ENCODE measurements around the gene COL6A2.
"Not testable (repeated sequence)": the region's sequence is repeated elsewhere in the genome, so short reads cannot be mapped to it uniquely, and the experiment has no call there.

The COL6A2 gene

GRCh38 chr21:46144464-46145070 is 46.7 kb downstream of the COL6A2 start:
- DNase-seq (ENCODE audit: insufficient read length, low spot score), result no peak
- no peak for TF ChIP-seq POLR2A (IDR thresholded peaks at IDR 0.05; ENCODE audit: low read depth, low read length)
- FAIRE-seq, result no peak

GRCh38 chr21:46145159-46145839 is 47.4 kb downstream of the COL6A2 start:
- DNase-seq (ENCODE audit: insufficient read length, low spot score), result no peak
- no peak for FAIRE-seq
- no peak for TF ChIP-seq POLR2A (IDR thresholded peaks at IDR 0.05; ENCODE audit: low read depth, low read length)

- TF ChIP-seq POLR2A (IDR thresholded peaks at IDR 0.05; ENCODE audit: low read depth, low read length), result no peak
- DNase-seq (ENCODE audit: insufficient read length, low spot score), result no peak
- no peak for FAIRE-seq
Observed at GRCh38 chr21:46145840-46146691, 48.2 kb downstream of the COL6A2 start.

- DNase-seq (ENCODE audit: insufficient read length, low spot score) (no peak), FAIRE-seq (no peak)
- TF ChIP-seq POLR2A (IDR thresholded peaks at IDR 0.05; ENCODE audit: low read depth, low read length), result no peak
Observed at GRCh38 chr21:46146856-46147255, 48.9 kb downstream of the COL6A2 start.

GRCh38 chr21:46147429-46147828 is 49.5 kb downstream of the COL6A2 start:
- peak; percentile 63 for DNase-seq (ENCODE audit: insufficient read length, low spot score)
- not testable (repeated sequence) for FAIRE-seq

- no peak for DNase-seq (ENCODE audit: insufficient read length, low spot score)
- no peak for FAIRE-seq
- TF ChIP-seq POLR2A (IDR thresholded peaks at IDR 0.05; ENCODE audit: low read depth, low read length), result no peak
Observed at GRCh38 chr21:46148106-46148505, 50.2 kb downstream of the COL6A2 start.

- no peak for FAIRE-seq
- DNase-seq (ENCODE audit: insufficient read length, low spot score), result no peak
- no peak for TF ChIP-seq POLR2A (IDR thresholded peaks at IDR 0.05; ENCODE audit: low read depth, low read length)
Observed at GRCh38 chr21:46149205-46149901, 51.4 kb downstream of the COL6A2 start.

GRCh38 chr21:46150073-46150472 is 52.2 kb downstream of the COL6A2 start:
- no peak for FAIRE-seq
- TF ChIP-seq POLR2A (IDR thresholded peaks at IDR 0.05; ENCODE audit: low read depth, low read length), result no peak
- DNase-seq (ENCODE audit: insufficient read length, low spot score), result no peak

- DNase-seq (ENCODE audit: insufficient read length, low spot score) (no peak), FAIRE-seq (no peak)
- TF ChIP-seq POLR2A (IDR thresholded peaks at IDR 0.05; ENCODE audit: low read depth, low read length), result peak; percentile 4; the same call in 1 of the 2 replicates
Observed at GRCh38 chr21:46150491-46151121, 52.7 kb downstream of the COL6A2 start.

GRCh38 chr21:46151261-46151988 is 53.5 kb downstream of the COL6A2 start:
- no peak for FAIRE-seq
- no peak for TF ChIP-seq POLR2A (IDR thresholded peaks at IDR 0.05; ENCODE audit: low read depth, low read length)
- no peak for DNase-seq (ENCODE audit: insufficient read length, low spot score)

GRCh38 chr21:46151989-46152926 is 54.3 kb downstream of the COL6A2 start:
- DNase-seq (ENCODE audit: insufficient read length, low spot score) (no peak), FAIRE-seq (no peak)
- TF ChIP-seq POLR2A (IDR thresholded peaks at IDR 0.05; ENCODE audit: low read depth, low read length), result no peak

- FAIRE-seq (no peak), DNase-seq (ENCODE audit: insufficient read length, low spot score) (no peak)
- no peak for TF ChIP-seq POLR2A (IDR thresholded peaks at IDR 0.05; ENCODE audit: low read depth, low read length)
Observed at GRCh38 chr21:46152927-46153246, 55.0 kb downstream of the COL6A2 start.

Measured in H54 (cell line).